Measurements from ENCODE around the gene IL17RE. TPM values are rescaled to one million over a fixed set of nuclear protein-coding genes. Genes with fewer than 3 reads are reported as not detected.

The IL17RE gene
- total RNA-seq, 1 experiment from 2014 or later: 4.0 TPM

DNA sequence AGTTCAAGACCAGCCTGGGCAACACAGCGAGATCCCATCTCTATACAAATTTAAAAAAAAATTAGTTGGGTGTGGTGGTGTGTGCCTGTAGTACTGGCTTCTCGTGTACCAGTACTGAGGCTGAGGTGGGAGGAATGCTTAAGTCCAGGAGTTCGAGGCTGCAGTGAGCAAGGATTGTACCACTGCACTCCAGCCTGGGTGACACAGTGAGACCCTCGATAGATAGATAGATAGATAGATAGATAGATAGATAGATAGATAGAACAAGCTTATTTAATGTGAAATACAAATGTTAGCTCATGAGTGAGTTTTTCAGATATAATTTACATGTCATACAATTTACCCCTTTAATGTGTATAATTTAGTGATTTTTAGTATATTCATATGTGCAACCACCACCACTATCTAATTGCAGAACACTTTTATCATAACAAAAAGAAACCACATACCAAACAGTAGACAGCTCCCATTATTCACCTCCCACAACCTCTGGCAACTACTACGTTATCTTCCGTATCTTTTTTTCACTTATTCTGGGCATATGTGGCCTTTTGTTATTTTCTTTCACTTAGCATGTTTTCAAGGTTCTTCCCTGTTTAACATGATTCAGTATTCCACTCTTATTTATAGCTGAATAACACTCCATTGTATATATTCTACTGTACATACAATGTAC, 62.7 kb downstream of the IL17RE start:
- Histone ChIP-seq H3K9me2 (replicated peaks; ENCODE audit: low read length) (no peaks in the 10 kb centered on the region), H4K20me1 (ENCODE audit: low read length) (no peaks in the 10 kb centered on the region), H3K27ac (ENCODE audit: low read length) (no peak overlapping the region), H3K4me3 (ENCODE audit: low read length) (no peak overlapping the region), H3K9ac (ENCODE audit: low read length) (no peak overlapping the region), H3K36me3 (ENCODE audit: low read depth, low read length) (peaks cover 32% of the 10 kb centered on the region), H3K4me1 (ENCODE audit: insufficient read depth, low read length) (peaks cover 14% of the 10 kb centered on the region), H3K9me3 (ENCODE audit: low read length) (no peaks in the 10 kb centered on the region), H3K79me2 (ENCODE audit: low read length) (no peaks in the 10 kb centered on the region), H3F3A (ENCODE audit: low read length, unreplicated experiment) (peaks cover 10% of the 10 kb centered on the region), H2AFZ (ENCODE audit: low read length) (no peak overlapping the region), H3K4me2 (ENCODE audit: low read length) (no peak overlapping the region), H3K27me3 (ENCODE audit: low read length) (no peaks in the 10 kb centered on the region)
- ChIA-PET POLR2A (ENCODE audit: unreplicated experiment) (no interaction called here), CTCF (no interaction called here)
- no TSS peak for BruUV-seq (replicated peaks)
- TF ChIP-seq EZH2phosphoT487 (IDR thresholded peaks at IDR 0.05; ENCODE audit: borderline replicate concordance, low read length) (no peak), EZH2 (IDR thresholded peaks at IDR 0.05; ENCODE audit: low read length, unreplicated experiment) (no peak)
- TF ChIP-seq, protein P1, sequence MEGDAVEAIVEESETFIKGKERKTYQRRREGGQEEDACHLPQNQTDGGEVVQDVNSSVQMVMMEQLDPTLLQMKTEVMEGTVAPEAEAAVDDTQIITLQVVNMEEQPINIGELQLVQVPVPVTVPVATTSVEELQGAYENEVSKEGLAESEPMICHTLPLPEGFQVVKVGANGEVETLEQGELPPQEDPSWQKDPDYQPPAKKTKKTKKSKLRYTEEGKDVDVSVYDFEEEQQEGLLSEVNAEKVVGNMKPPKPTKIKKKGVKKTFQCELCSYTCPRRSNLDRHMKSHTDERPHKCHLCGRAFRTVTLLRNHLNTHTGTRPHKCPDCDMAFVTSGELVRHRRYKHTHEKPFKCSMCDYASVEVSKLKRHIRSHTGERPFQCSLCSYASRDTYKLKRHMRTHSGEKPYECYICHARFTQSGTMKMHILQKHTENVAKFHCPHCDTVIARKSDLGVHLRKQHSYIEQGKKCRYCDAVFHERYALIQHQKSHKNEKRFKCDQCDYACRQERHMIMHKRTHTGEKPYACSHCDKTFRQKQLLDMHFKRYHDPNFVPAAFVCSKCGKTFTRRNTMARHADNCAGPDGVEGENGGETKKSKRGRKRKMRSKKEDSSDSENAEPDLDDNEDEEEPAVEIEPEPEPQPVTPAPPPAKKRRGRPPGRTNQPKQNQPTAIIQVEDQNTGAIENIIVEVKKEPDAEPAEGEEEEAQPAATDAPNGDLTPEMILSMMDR (conservative IDR thresholded peaks at IDR 0.05; ENCODE audit: low read depth, low read length): no peak
- no peak for DNase-seq
- ATAC-seq: no peak
- intact Hi-C loops (cut with micrococcal nuclease): no loop called here

Other genes with a start within 250 kb of the IL17RE start
- 0.07 TPM in 1 of 2 replicates, not detected in the other for gene CPNE9, start 199.0 kb upstream of the IL17RE start, total RNA-seq (2014; rRNA removed)
- 27.0 and 29.8 TPM in 2 replicates for gene BRPF1, start 171.1 kb upstream of the IL17RE start, total RNA-seq (2014; rRNA removed)
- gene OGG1, start 152.9 kb upstream of the IL17RE start, total RNA-seq (2014; rRNA removed): 38.7 and 47.3 TPM in 2 replicates
- gene CAMK1, start 132.9 kb upstream of the IL17RE start, total RNA-seq (2014; rRNA removed): 36.6 and 53.2 TPM in 2 replicates
- 85.4 and 85.9 TPM in 2 replicates for gene TADA3, start 110.4 kb upstream of the IL17RE start, total RNA-seq (2014; rRNA removed)
- gene ARPC4, start 109.8 kb upstream of the IL17RE start, total RNA-seq (2014; rRNA removed): 131 and 223 TPM in 2 replicates
- 8.4 and 11.6 TPM in 2 replicates for gene TTLL3, start 92.6 kb upstream of the IL17RE start, total RNA-seq (2014; rRNA removed)
- gene RPUSD3, start 58.8 kb upstream of the IL17RE start, total RNA-seq (2014; rRNA removed): 54.1 and 76.1 TPM in 2 replicates
- gene CIDEC, start 22.6 kb upstream of the IL17RE start, total RNA-seq (2014; rRNA removed): not detected in 2 replicates
- gene JAGN1, start 12.2 kb upstream of the IL17RE start, total RNA-seq (2014; rRNA removed): 32.5 and 34.1 TPM in 2 replicates
- 116 and 138 TPM in 2 replicates for gene IL17RC, start 14.2 kb downstream of the IL17RE start, total RNA-seq (2014; rRNA removed)
- 22.0 and 28.3 TPM in 2 replicates for gene CRELD1, start 31.0 kb downstream of the IL17RE start, total RNA-seq (2014; rRNA removed)
- gene PRRT3, start 49.6 kb downstream of the IL17RE start, total RNA-seq (2014; rRNA removed): 4.4 and 5.0 TPM in 2 replicates
- 55.8 and 77.1 TPM in 2 replicates for gene EMC3, start 84.0 kb downstream of the IL17RE start, total RNA-seq (2014; rRNA removed)
- gene FANCD2, start 123.6 kb downstream of the IL17RE start, total RNA-seq (2014; rRNA removed): 58.7 and 67.9 TPM in 2 replicates
- gene FANCD2OS, start 205.4 kb downstream of the IL17RE start, total RNA-seq (2014; rRNA removed): not detected in 2 replicates
- gene BRK1, start 212.8 kb downstream of the IL17RE start, total RNA-seq (2014; rRNA removed): 110 and 140 TPM in 2 replicates
- 45.0 and 51.5 TPM in 2 replicates for gene VHL, start 238.9 kb downstream of the IL17RE start, total RNA-seq (2014; rRNA removed)

All from PC-3 (cell line).